Fibroblast of lung (primary cell): Measurements from ENCODE around the gene THRA. TPM values are rescaled to one million over a fixed set of nuclear protein-coding genes. Genes with fewer than 3 reads are reported as not detected.

Experiments used
- DNase-seq, 2 donors: peaks; one replicate each; pipeline versions ENCODE4 v3.0.0 to v3.0.0-alpha.2; 2010; ENCODE audit warnings: low read depth in 2 of 2
- H2AFZ ChIP-seq: 2 replicates; pipeline ENCODE4 v1.5.1; 2012; ENCODE audit warnings: low read length, control low read depth, inconsistent platforms
- H3K27ac ChIP-seq: 2 replicates; pipeline ENCODE4 v1.5.1; 2011; ENCODE audit warnings: low read length, control low read depth; ENCODE audit not compliant: insufficient read depth
- H3K27me3 ChIP-seq: 2 replicates; pipeline ENCODE4 v1.5.1; 2011; ENCODE audit warnings: mild to moderate bottlenecking, low read length; ENCODE audit not compliant: control insufficient read depth, insufficient read depth
- H3K36me3 ChIP-seq: 2 replicates; pipeline ENCODE4 v1.5.1; 2011; ENCODE audit warnings: low read length; ENCODE audit not compliant: control insufficient read depth, insufficient read depth
- H3K4me1 ChIP-seq: 2 replicates; pipeline ENCODE4 v1.5.1; 2011; ENCODE audit warnings: low read length; ENCODE audit not compliant: control insufficient read depth, insufficient read depth; ENCODE audit errors: extremely low read depth
- H3K4me2 ChIP-seq: 2 replicates; pipeline ENCODE4 v1.5.1; 2011; ENCODE audit warnings: low read length, control low read depth; ENCODE audit not compliant: insufficient read depth; ENCODE audit errors: extremely low read depth
- H3K4me3 ChIP-seq, 4 experiments: fragments of 200-600 bp in 1 of 4; sonication (generic) in 1 of 4; replicated peaks in 1 of 4; 2 replicates each; pipeline ENCODE4 v1.5.1; 2011 to 2016; ENCODE audit warnings: low read length in 4 of 4, low read depth in 3 of 4, mild to moderate bottlenecking in 3 of 4, control low read depth in 2 of 4, inconsistent platforms in 1 of 4, mixed read lengths in 1 of 4; ENCODE audit not compliant: insufficient read depth in 1 of 4; ENCODE audit errors: control extremely low read depth in 1 of 4
- H3K79me2 ChIP-seq: 2 replicates; pipeline ENCODE4 v1.5.1; 2012; ENCODE audit warnings: mild to moderate bottlenecking, low read length, inconsistent platforms; ENCODE audit not compliant: control insufficient read depth, insufficient read depth
- H3K9ac ChIP-seq: 2 replicates; pipeline ENCODE4 v1.5.1; 2011; ENCODE audit warnings: mild to moderate bottlenecking, low read length, control low read depth; ENCODE audit not compliant: insufficient read depth
- H3K9me3 ChIP-seq: 2 replicates; pipeline ENCODE4 v1.5.1; 2012; ENCODE audit warnings: low read depth, low read length; ENCODE audit not compliant: control insufficient read depth, insufficient read depth
- H4K20me1 ChIP-seq: 2 replicates; pipeline ENCODE4 v1.5.1; 2011; ENCODE audit warnings: low read length; ENCODE audit not compliant: control insufficient read depth, insufficient read depth; ENCODE audit errors: extremely low read depth
- EZH2 ChIP-seq: IDR thresholded peaks from 2 replicates; pipeline ENCODE4 v1.5.1; 2012; ENCODE audit warnings: low read length, control low read depth, mild to moderate bottlenecking; ENCODE audit errors: missing control alignments
- polyA plus RNA-seq, 2 donors: library from polyadenylated mRNA; depleted of rRNA in 1 of 2; stranded (reverse) in 1 of 2; unstranded in 1 of 2; fragments of >200 nt; gene quantifications; 2 replicates each; pipeline ENCODE4 v1.2.1, GENCODE V29; 2011 to 2012; ENCODE audit warnings: missing spikeins in 1 of 2
- total RNA-seq: library from RNA; depleted of rRNA; stranded (reverse); fragments of >200 nt; gene quantifications from 2 replicates; pipeline ENCODE4 v1.2.1, GENCODE V29; 2014
- TF ChIP-seq, protein P1 (sequence below), 2 donors: IDR thresholded peaks in 1 of 2; conservative IDR thresholded peaks in 1 of 2; 1 replicate in 1 of 2; 2 replicates in 1 of 2; pipeline ENCODE4 v1.5.1; 2011 to 2012; ENCODE audit warnings: low read length in 2 of 2, control low read depth in 1 of 2, inconsistent platforms in 1 of 2, low read depth in 1 of 2, mild to moderate bottlenecking in 1 of 2

THRA gene
- total and polyA plus RNA-seq, 2 donors (not counting 1 experiment from before 2014, with no cell fraction given), result 27.2 to 52.8 TPM

DNA sequence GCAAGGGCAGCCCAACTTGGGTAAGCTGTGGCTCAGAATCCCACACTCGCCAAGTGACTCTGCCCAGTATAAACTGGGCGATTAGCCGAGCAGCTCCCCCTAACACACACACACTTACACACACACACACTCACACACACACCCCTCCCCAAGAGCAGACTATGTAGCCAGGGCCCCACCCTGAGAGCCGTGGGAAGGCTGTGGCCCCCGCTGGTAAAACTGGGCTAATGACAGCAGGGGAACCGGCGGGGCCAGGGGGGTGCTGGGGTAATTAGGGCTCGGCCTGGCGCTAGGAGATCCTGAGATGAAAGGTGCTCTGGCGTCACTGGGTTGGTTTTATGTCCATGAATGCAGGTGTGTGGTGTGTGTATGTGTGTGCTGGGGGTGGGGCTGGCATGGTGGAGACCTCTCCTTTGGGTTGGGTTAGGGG, 1.1 kb upstream of the THRA start:
- H3K27ac ChIP-seq, result no peak overlapping the region
- no peaks in the 10 kb centered on the region for H3K9me3 ChIP-seq
- no peak overlapping the region for H3K9ac ChIP-seq
- H3K79me2 ChIP-seq, result peaks cover 26% of the 10 kb centered on the region
- DNase-seq, result no peak
- H2AFZ ChIP-seq, result no peak overlapping the region
- H3K4me3 ChIP-seq, result no peak overlapping the region
- no peaks in the 10 kb centered on the region for H3K36me3 ChIP-seq
- TF ChIP-seq EZH2, result no peak
- TF ChIP-seq, protein P1, sequence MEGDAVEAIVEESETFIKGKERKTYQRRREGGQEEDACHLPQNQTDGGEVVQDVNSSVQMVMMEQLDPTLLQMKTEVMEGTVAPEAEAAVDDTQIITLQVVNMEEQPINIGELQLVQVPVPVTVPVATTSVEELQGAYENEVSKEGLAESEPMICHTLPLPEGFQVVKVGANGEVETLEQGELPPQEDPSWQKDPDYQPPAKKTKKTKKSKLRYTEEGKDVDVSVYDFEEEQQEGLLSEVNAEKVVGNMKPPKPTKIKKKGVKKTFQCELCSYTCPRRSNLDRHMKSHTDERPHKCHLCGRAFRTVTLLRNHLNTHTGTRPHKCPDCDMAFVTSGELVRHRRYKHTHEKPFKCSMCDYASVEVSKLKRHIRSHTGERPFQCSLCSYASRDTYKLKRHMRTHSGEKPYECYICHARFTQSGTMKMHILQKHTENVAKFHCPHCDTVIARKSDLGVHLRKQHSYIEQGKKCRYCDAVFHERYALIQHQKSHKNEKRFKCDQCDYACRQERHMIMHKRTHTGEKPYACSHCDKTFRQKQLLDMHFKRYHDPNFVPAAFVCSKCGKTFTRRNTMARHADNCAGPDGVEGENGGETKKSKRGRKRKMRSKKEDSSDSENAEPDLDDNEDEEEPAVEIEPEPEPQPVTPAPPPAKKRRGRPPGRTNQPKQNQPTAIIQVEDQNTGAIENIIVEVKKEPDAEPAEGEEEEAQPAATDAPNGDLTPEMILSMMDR (conservative IDR thresholded peaks at IDR 0.05 in 1 of 2, IDR thresholded peaks at IDR 0.05 in 1 of 2; ENCODE audit: low read depth in 1 of 2, low read length in 2 of 2), result no peak
- no peak overlapping the region for H3K4me2 ChIP-seq
- no peaks in the 10 kb centered on the region for H3K27me3 ChIP-seq
- H3K4me1 ChIP-seq, result peaks cover 18% of the 10 kb centered on the region
- no peaks in the 10 kb centered on the region for H4K20me1 ChIP-seq

DNA sequence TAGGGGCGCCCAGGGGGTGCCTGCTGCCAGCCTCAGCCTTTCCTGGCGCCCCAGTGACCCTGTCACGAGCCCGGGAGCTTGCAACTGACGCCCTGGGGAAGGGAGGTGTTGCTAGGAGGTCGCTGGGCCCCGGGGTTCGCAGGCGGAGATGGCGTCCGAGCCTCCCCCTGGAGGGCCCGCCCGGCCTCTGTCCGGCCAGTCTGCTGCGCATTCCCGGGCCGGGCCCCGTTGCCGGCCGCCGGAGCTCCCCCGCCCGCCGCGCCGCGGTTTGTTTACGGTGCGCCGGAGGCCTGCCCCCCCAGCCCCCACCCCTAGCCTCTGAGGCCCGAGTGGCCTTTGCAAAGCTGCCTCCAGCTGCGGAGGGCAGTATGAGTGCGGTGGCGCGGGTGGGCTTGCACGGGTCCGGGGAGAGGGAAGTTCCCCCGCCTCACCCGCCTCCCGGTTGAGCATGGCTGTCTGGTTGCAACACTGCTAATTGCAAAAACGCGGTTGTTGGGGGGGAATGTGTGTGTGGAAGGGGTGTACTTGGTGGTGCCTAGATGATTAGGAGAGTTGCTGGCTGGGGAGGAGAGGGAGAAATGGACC, 514 bp downstream of the THRA start:
- H3K27me3 ChIP-seq, result no peaks in the 10 kb centered on the region
- H3K4me2 ChIP-seq, result peak overlapping the region; percentile 95
- no peak for DNase-seq
- H4K20me1 ChIP-seq, result no peaks in the 10 kb centered on the region
- H3K9me3 ChIP-seq, result no peaks in the 10 kb centered on the region
- H3K9ac ChIP-seq, result peak overlapping the region; percentile 77
- H2AFZ ChIP-seq, result peak overlapping the region; percentile 25
- peaks cover 19% of the 10 kb centered on the region for H3K4me1 ChIP-seq
- H3K27ac ChIP-seq, result peak overlapping the region; percentile 43
- peaks cover 34% of the 10 kb centered on the region for H3K79me2 ChIP-seq
- TF ChIP-seq, protein P1 (conservative IDR thresholded peaks at IDR 0.05 in 1 of 2, IDR thresholded peaks at IDR 0.05 in 1 of 2; ENCODE audit: low read depth in 1 of 2, low read length in 2 of 2), result no peak
- TF ChIP-seq EZH2, result no peak
- peak overlapping the region; percentile 84 to 95 (median 88) for H3K4me3 ChIP-seq
- H3K36me3 ChIP-seq, result no peaks in the 10 kb centered on the region

DNA sequence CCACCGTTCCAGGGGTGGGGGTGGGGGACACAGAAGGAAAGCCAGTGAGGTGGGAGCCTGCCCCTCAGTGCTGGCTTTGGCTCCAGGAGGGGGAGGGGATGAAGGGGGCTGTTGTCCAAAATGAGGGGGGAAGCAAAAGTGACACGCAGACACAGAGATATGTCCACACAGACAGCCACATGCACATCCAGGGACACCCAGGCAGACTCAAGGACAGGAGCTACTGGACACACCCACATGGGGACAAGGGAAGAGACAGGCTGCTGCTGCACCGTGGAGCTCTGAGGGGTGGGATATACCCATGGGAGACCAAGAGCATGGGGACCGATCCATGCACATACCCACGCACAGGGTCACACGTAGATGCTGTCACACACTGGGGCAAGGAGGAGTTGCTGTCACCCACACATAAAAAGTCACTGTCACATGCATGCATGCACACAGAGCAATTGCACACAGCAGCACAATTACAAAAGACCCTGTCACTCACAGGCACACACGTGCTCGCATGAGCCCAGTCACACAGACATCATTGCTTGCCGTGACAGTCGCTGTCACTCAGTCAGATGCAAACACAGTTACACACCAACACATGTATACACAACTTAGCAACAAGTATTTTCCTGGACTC, 1.3 kb downstream of the THRA start:
- H3K4me1 ChIP-seq, result peaks cover 26% of the 10 kb centered on the region
- TF ChIP-seq, protein P1 (conservative IDR thresholded peaks at IDR 0.05 in 1 of 2, IDR thresholded peaks at IDR 0.05 in 1 of 2; ENCODE audit: low read depth in 1 of 2, low read length in 2 of 2), result no peak
- no peak for TF ChIP-seq EZH2

More for the DNA sequence above, 1.3 kb downstream of the THRA start:
- Histone ChIP-seq H3K27ac (peak overlapping the region; percentile 4), H4K20me1 (no peaks in the 10 kb centered on the region), H3K9ac (no peak overlapping the region), H3K79me2 (peaks cover 35% of the 10 kb centered on the region), H3K9me3 (no peaks in the 10 kb centered on the region), H3K36me3 (no peaks in the 10 kb centered on the region), H2AFZ (no peak overlapping the region), H3K27me3 (no peaks in the 10 kb centered on the region), H3K4me3 (peak overlapping the region; percentile 84 to 95 (median 88)), H3K4me2 (peak overlapping the region; percentile 95)
- DNase-seq, result no peak
